Activated CD4-positive, alpha-beta T cell treated with anti-CD3 and anti-CD28 coated beads, Interleukin-2, amount 10 ng/mL, durations not matched to agents 24 days and 14 days (primary cell): Measurements from ENCODE around the gene SUSD3. TPM values are rescaled to one million over a fixed set of nuclear protein-coding genes. Genes with fewer than 3 reads are reported as not detected.

Experiments used
- DNase-seq: peaks from one replicate; pipeline ENCODE4 v3.0.0; 2022
- H3K27ac Mint-ChIP-seq: one replicate; pipeline ENCODE4 v1.8.0; 2022; ENCODE audit warnings: mild to moderate bottlenecking, mixed read lengths
- H3K27me3 Mint-ChIP-seq: one replicate; pipeline ENCODE4 v1.8.0; 2022; ENCODE audit warnings: mixed read lengths
- H3K36me3 Mint-ChIP-seq: one replicate; pipeline ENCODE4 v1.8.0; 2022; ENCODE audit warnings: low read depth, mild to moderate bottlenecking, mixed read lengths
- H3K4me1 Mint-ChIP-seq: one replicate; pipeline ENCODE4 v1.8.0; 2021; ENCODE audit warnings: mixed read lengths
- H3K4me3 Mint-ChIP-seq: one replicate; pipeline ENCODE4 v1.8.0; 2022; ENCODE audit warnings: mild to moderate bottlenecking, moderate library complexity, mixed read lengths
- H3K9me3 Mint-ChIP-seq: one replicate; pipeline ENCODE4 v1.8.0; 2021; ENCODE audit warnings: mixed read lengths
- intact Hi-C: fragments of 100-400 bp; cut with micrococcal nuclease; formaldehyde crosslinking; loops from one replicate; pipeline ENCODE4 v1.15.1; 2023
- total RNA-seq: library from RNA; stranded (reverse); gene quantifications from 2 replicates; pipeline ENCODE4 v1.2.3, GENCODE V29; 2022

The SUSD3 gene
- total RNA-seq, 1 donor from 2014 or later = 38.3 TPM

- peak overlapping the region; percentile 71 for H3K4me3 Mint-ChIP-seq
- H3K9me3 Mint-ChIP-seq = peaks cover 5% of the 10 kb centered on the region
- intact Hi-C loops = loop anchor here (1.0 kb wide), 1 partner anchor 8 kb away; no protein-coding TSS in a partner anchor
- peaks cover 51% of the 10 kb centered on the region for H3K4me1 Mint-ChIP-seq
- no peaks in the 10 kb centered on the region for H3K27me3 Mint-ChIP-seq
- DNase-seq = peak; percentile 75
- H3K36me3 Mint-ChIP-seq = peaks cover 47% of the 10 kb centered on the region
- peak overlapping the region; percentile 98 for H3K27ac Mint-ChIP-seq
Observed at GRCh38 chr9:93091453-93092081, 33.1 kb downstream of the SUSD3 start.

- H3K4me3 Mint-ChIP-seq = peak overlapping the region; percentile 26
- H3K9me3 Mint-ChIP-seq = peaks cover 5% of the 10 kb centered on the region
- H3K36me3 Mint-ChIP-seq = peaks cover 40% of the 10 kb centered on the region
- peaks cover 55% of the 10 kb centered on the region for H3K4me1 Mint-ChIP-seq
- no peak for DNase-seq
- no peaks in the 10 kb centered on the region for H3K27me3 Mint-ChIP-seq
- intact Hi-C loops = no loop called here
- H3K27ac Mint-ChIP-seq = peak overlapping the region; percentile 98
Observed at GRCh38 chr9:93092251-93092991, 33.9 kb downstream of the SUSD3 start.

- Mint-ChIP-seq H3K27me3 (no peaks in the 10 kb centered on the region), H3K4me1 (peaks cover 64% of the 10 kb centered on the region), H3K4me3 (peak overlapping the region; percentile 79), H3K36me3 (peaks cover 35% of the 10 kb centered on the region), H3K9me3 (peaks cover 5% of the 10 kb centered on the region), H3K27ac (peak overlapping the region; percentile 98)
- peak; percentile 74 for DNase-seq
- intact Hi-C loops = no loop called here
Observed at GRCh38 chr9:93093127-93093876, 34.8 kb downstream of the SUSD3 start.

GRCh38 chr9:93093877-93094657, 35.6 kb downstream of the SUSD3 start:
- no peaks in the 10 kb centered on the region for H3K27me3 Mint-ChIP-seq
- intact Hi-C loops = no loop called here
- H3K9me3 Mint-ChIP-seq = peaks cover 5% of the 10 kb centered on the region
- peaks cover 28% of the 10 kb centered on the region for H3K36me3 Mint-ChIP-seq
- H3K4me3 Mint-ChIP-seq = peak overlapping the region; percentile 79
- DNase-seq = no peak
- H3K27ac Mint-ChIP-seq = peak overlapping the region; percentile 98
- peaks cover 67% of the 10 kb centered on the region for H3K4me1 Mint-ChIP-seq

- no peaks in the 10 kb centered on the region for H3K27me3 Mint-ChIP-seq
- intact Hi-C loops = loop anchor here (1.0 kb wide), 4 partner anchors 30 to 359 kb away; partner anchors contain the start of gene FAM120AOS
- peaks cover 22% of the 10 kb centered on the region for H3K36me3 Mint-ChIP-seq
- peaks cover 66% of the 10 kb centered on the region for H3K4me1 Mint-ChIP-seq
- peaks cover 5% of the 10 kb centered on the region for H3K9me3 Mint-ChIP-seq
- H3K27ac Mint-ChIP-seq = peak overlapping the region; percentile 98
- H3K4me3 Mint-ChIP-seq = peak overlapping the region; percentile 79
- DNase-seq = peak; percentile 75
Observed at GRCh38 chr9:93094658-93095204, 36.2 kb downstream of the SUSD3 start.

GRCh38 chr9:93095205-93096130, 37.0 kb downstream of the SUSD3 start:
- peaks cover 65% of the 10 kb centered on the region for H3K4me1 Mint-ChIP-seq
- intact Hi-C loops = loop anchor here (1.0 to 2.0 kb wide), 7 partner anchors 31 to 471 kb away; partner anchors contain the start of genes BICD2, FAM120AOS and NINJ1
- peak; percentile 100 for DNase-seq
- H3K27me3 Mint-ChIP-seq = no peaks in the 10 kb centered on the region
- H3K36me3 Mint-ChIP-seq = peaks cover 16% of the 10 kb centered on the region
- H3K9me3 Mint-ChIP-seq = peaks cover 5% of the 10 kb centered on the region
- peak overlapping the region; percentile 98 for H3K27ac Mint-ChIP-seq
- H3K4me3 Mint-ChIP-seq = peak overlapping the region; percentile 79

GRCh38 chr9:93096131-93096802, 37.8 kb downstream of the SUSD3 start, which contains the start of gene CARD19:
CARD19 (plus strand) TSS chr9:93096217; CDS start chr9:93096346, 129 bp downstream.
- intact Hi-C loops = loop anchor here (1.0 to 2.0 kb wide), 3 partner anchors 38 to 471 kb away; partner anchors contain the start of genes BICD2 and NINJ1
- Mint-ChIP-seq H3K36me3 (peaks cover 14% of the 10 kb centered on the region), H3K9me3 (peaks cover 1% of the 10 kb centered on the region), H3K27ac (peak within 1 kb of the TSS; percentile 98), H3K4me3 (peak within 1 kb of the TSS; percentile 90), H3K27me3 (no peaks in the 10 kb centered on the region), H3K4me1 (peaks cover 63% of the 10 kb centered on the region)
- DNase-seq = peak; percentile 87

- Mint-ChIP-seq H3K4me3 (peak overlapping the region; percentile 90), H3K36me3 (peaks cover 13% of the 10 kb centered on the region), H3K27ac (peak overlapping the region; percentile 89), H3K4me1 (peaks cover 58% of the 10 kb centered on the region), H3K9me3 (no peaks in the 10 kb centered on the region), H3K27me3 (no peaks in the 10 kb centered on the region)
- DNase-seq = peak; percentile 73
- intact Hi-C loops = loop anchor here (1.0 to 2.0 kb wide), 3 partner anchors 37 to 470 kb away; partner anchors contain the start of genes BICD2 and NINJ1
Observed at GRCh38 chr9:93096811-93097382, 38.4 kb downstream of the SUSD3 start.

GRCh38 chr9:93097511-93098201, 39.2 kb downstream of the SUSD3 start:
- intact Hi-C loops = loop anchor here (1.0 to 2.0 kb wide), 3 partner anchors 11 to 469 kb away; partner anchors contain the start of gene BICD2
- peak overlapping the region; percentile 90 for H3K4me3 Mint-ChIP-seq
- H3K27me3 Mint-ChIP-seq = no peaks in the 10 kb centered on the region
- peak; percentile 72 for DNase-seq
- peaks cover 54% of the 10 kb centered on the region for H3K4me1 Mint-ChIP-seq
- H3K9me3 Mint-ChIP-seq = no peaks in the 10 kb centered on the region
- peaks cover 14% of the 10 kb centered on the region for H3K36me3 Mint-ChIP-seq
- H3K27ac Mint-ChIP-seq = peak overlapping the region; percentile 89

- Mint-ChIP-seq H3K9me3 (peaks cover under 1% of the 10 kb centered on the region), H3K36me3 (peaks cover 16% of the 10 kb centered on the region), H3K4me1 (peaks cover 50% of the 10 kb centered on the region), H3K27ac (peak overlapping the region; percentile 89), H3K4me3 (peak overlapping the region; percentile 90), H3K27me3 (no peaks in the 10 kb centered on the region)
- intact Hi-C loops = loop anchor here (1.0 kb wide), 1 partner anchor 10 kb away; no protein-coding TSS in a partner anchor
- peak; percentile 86 for DNase-seq
Observed at GRCh38 chr9:93098236-93098946, 39.9 kb downstream of the SUSD3 start.
